ENCODE data around the gene PALD1.

PALD1 gene

DNA sequence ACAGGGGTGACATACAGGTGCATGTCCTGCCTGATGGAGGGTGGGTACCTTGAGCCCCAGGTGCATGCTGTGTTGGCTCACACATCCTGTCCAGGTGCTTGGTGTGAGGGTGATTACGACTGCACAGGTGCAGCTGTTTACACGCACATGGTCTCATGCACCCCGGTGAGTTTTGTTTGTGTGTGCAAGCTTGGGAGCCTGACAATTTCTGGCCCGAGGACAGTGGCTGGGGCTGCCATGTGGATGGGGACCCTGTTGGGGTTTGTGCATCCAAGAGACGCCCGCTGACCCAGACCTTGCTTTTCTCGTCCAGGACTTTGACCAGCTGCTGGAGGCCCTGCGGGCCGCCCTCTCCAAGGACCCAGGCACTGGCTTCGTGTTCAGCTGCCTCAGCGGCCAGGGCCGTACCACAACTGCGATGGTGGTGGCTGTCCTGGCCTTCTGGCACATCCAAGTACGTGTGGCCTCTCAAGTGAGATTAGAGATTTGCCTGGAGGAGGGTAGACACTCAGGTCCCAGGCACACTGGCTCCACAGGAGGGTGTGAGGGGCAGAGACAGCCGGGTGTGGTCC, 62.3 kb downstream of the PALD1 start:
- Mint-ChIP-seq H3K27me3 (peaks cover 10% of the 10 kb centered on the region), H3K36me3 (ENCODE audit: insufficient read depth) (peaks cover 1% of the 10 kb centered on the region), H3K9me3 (no peaks in the 10 kb centered on the region), H3K4me3 (no peak overlapping the region), H3K27ac (ENCODE audit: low read depth) (no peak overlapping the region), H3K4me1 (no peaks in the 10 kb centered on the region)
- DNase-seq (ENCODE audit: low spot score in 2 of 2) (no peak), ATAC-seq (replicated peaks; ENCODE audit: extremely low read depth, poor library complexity, severe bottlenecking) (no peak)

DNA sequence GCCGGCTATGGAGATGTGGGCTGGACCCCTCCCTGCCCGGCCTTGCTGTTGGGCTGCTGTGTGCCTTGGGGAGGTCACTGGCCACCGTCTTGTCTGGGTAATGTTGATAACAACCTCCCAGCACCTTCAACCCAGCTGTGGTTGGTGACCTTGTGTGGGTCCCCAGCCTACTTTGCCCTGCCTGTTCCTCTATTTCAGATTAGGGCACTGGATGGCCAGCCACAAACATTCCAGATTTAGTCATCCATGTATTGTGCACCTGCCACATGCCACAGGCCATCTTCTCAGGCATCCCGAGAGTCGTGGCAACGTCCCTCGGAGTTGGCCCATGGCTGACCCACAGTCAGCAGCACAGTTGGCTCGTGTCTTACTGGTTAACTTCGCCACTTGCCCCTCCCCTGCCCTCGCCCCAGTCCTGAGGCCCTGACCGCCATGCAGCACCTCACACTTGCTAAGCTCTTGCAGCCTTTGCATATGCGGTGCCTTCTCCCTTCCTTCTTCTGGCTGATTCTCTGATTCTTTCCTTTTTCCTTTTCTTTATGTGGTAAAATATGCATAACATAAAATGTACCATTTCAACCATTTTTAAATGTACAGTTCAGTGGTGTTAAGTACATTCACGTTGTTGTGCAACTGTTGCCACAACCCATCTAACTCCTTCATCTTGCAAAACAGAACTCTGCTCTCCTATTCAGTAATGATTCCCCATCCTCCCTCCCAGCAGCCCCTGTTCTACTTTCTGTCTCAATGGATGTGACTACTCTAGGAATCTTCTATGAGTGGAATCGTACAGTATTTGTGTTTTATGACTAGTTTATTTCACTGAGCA, 63.4 kb downstream of the PALD1 start:
- Mint-ChIP-seq H3K27me3 (peaks cover 10% of the 10 kb centered on the region), H3K9me3 (no peaks in the 10 kb centered on the region), H3K4me1 (no peaks in the 10 kb centered on the region), H3K36me3 (ENCODE audit: insufficient read depth) (no peaks in the 10 kb centered on the region), H3K4me3 (no peak overlapping the region), H3K27ac (ENCODE audit: low read depth) (no peak overlapping the region)
- ATAC-seq (replicated peaks; ENCODE audit: extremely low read depth, poor library complexity, severe bottlenecking), result no peak
- no peak for DNase-seq (ENCODE audit: low spot score in 2 of 2)

DNA sequence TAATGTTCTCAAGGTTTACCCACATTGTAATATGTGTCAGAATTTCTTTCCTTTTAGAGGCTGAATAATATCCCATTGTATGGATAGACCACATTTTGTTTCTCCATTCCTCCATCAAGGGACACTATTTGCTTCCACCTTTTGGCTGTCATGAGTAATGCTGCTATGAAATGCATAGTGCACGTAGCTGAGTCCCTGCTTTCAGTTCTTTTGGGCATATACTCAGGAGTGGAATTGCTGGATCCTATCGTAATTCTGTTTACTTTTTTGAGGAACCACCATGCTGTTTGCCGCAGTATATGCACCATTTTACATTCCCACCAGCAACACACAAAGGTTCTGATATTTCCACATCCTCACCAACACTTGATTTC, 64.0 kb downstream of the PALD1 start:
- Mint-ChIP-seq H3K27me3 (peaks cover 10% of the 10 kb centered on the region), H3K4me3 (no peak overlapping the region), H3K36me3 (ENCODE audit: insufficient read depth) (no peaks in the 10 kb centered on the region), H3K4me1 (no peaks in the 10 kb centered on the region), H3K9me3 (no peaks in the 10 kb centered on the region), H3K27ac (ENCODE audit: low read depth) (no peak overlapping the region)
- DNase-seq (ENCODE audit: low spot score in 2 of 2) (no peak), ATAC-seq (replicated peaks; ENCODE audit: extremely low read depth, poor library complexity, severe bottlenecking) (no peak)

GRCh38 chr10:70543911-70544310, 65.3 kb downstream of the PALD1 start:
- no peaks in the 10 kb centered on the region for H3K9me3 Mint-ChIP-seq
- no peaks in the 10 kb centered on the region for H3K4me1 Mint-ChIP-seq
- no peaks in the 10 kb centered on the region for H3K36me3 Mint-ChIP-seq (ENCODE audit: insufficient read depth)
- H3K27ac Mint-ChIP-seq (ENCODE audit: low read depth), result peak overlapping the region; percentile 9
- H3K4me3 Mint-ChIP-seq, result no peak overlapping the region
- DNase-seq (ENCODE audit: low spot score in 2 of 2), result no peak
- peaks cover 10% of the 10 kb centered on the region for H3K27me3 Mint-ChIP-seq
- no peak for ATAC-seq (replicated peaks; ENCODE audit: extremely low read depth, poor library complexity, severe bottlenecking)

- Mint-ChIP-seq H3K4me1 (peaks cover under 1% of the 10 kb centered on the region), H3K9me3 (no peaks in the 10 kb centered on the region), H3K27me3 (peaks cover 10% of the 10 kb centered on the region), H3K27ac (ENCODE audit: low read depth) (peak overlapping the region; percentile 9), H3K36me3 (ENCODE audit: insufficient read depth) (no peaks in the 10 kb centered on the region), H3K4me3 (no peak overlapping the region)
- ATAC-seq (replicated peaks; ENCODE audit: extremely low read depth, poor library complexity, severe bottlenecking) (no peak), DNase-seq (ENCODE audit: low spot score in 2 of 2) (no peak)
Measured at GRCh38 chr10:70544431-70545340, 66.1 kb downstream of the PALD1 start.

- Mint-ChIP-seq H3K4me3 (no peak overlapping the region), H3K9me3 (no peaks in the 10 kb centered on the region), H3K27me3 (peaks cover 10% of the 10 kb centered on the region), H3K4me1 (peaks cover 6% of the 10 kb centered on the region), H3K36me3 (ENCODE audit: insufficient read depth) (no peaks in the 10 kb centered on the region), H3K27ac (ENCODE audit: low read depth) (no peak overlapping the region)
- DNase-seq (ENCODE audit: low spot score in 2 of 2) (no peak), ATAC-seq (replicated peaks; ENCODE audit: extremely low read depth, poor library complexity, severe bottlenecking) (no peak)
Measured at GRCh38 chr10:70546584-70546983, 68.0 kb downstream of the PALD1 start.

- ATAC-seq (replicated peaks; ENCODE audit: extremely low read depth, poor library complexity, severe bottlenecking), result no peak
- H3K36me3 Mint-ChIP-seq (ENCODE audit: insufficient read depth), result no peaks in the 10 kb centered on the region
Measured at GRCh38 chr10:70549351-70549961, 70.9 kb downstream of the PALD1 start.

DNA sequence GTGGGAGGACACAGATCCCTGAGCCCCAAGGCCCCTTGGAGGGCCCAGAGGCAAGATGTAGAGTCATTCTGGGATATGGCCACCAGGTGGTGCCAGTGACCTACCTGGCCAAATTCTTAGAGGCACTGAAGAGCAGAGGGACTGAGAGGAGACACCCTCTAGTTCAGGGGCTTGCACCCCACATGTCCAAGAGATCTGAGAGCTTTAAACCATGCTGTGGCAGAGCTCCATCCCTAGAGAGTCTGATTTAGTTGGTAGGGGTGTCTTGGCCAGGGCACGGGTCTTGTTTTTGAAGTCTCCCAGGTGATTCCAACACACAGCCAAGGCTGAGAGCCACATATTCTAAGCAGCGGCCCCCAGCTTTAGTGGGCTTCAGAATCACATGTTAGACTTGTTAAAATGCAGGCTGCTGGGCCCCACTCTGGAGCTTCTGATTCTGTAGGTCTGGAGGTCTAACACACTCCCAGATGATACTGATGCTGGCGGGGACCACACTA, 71.4 kb downstream of the PALD1 start:
- H3K27ac Mint-ChIP-seq (ENCODE audit: low read depth), result no peak overlapping the region
- peak; percentile 69 to 79 for DNase-seq (ENCODE audit: low spot score in 2 of 2)
- no peaks in the 10 kb centered on the region for H3K36me3 Mint-ChIP-seq (ENCODE audit: insufficient read depth)
- ATAC-seq (replicated peaks; ENCODE audit: extremely low read depth, poor library complexity, severe bottlenecking), result no peak
- peaks cover 6% of the 10 kb centered on the region for H3K4me1 Mint-ChIP-seq
- H3K9me3 Mint-ChIP-seq, result no peaks in the 10 kb centered on the region
- H3K4me3 Mint-ChIP-seq, result no peak overlapping the region
- no peaks in the 10 kb centered on the region for H3K27me3 Mint-ChIP-seq

More at GRCh38 chr10:70549351-70549961, 70.9 kb downstream of the PALD1 start:
- H3K27me3 Mint-ChIP-seq, result peaks cover under 1% of the 10 kb centered on the region
- DNase-seq (ENCODE audit: low spot score in 2 of 2), result no peak
- no peaks in the 10 kb centered on the region for H3K9me3 Mint-ChIP-seq
- no peak overlapping the region for H3K4me3 Mint-ChIP-seq
- no peak overlapping the region for H3K27ac Mint-ChIP-seq (ENCODE audit: low read depth)
- peaks cover 6% of the 10 kb centered on the region for H3K4me1 Mint-ChIP-seq

- no peak overlapping the region for H3K4me3 Mint-ChIP-seq
- no peaks in the 10 kb centered on the region for H3K9me3 Mint-ChIP-seq
- peaks cover 6% of the 10 kb centered on the region for H3K4me1 Mint-ChIP-seq
- no peaks in the 10 kb centered on the region for H3K36me3 Mint-ChIP-seq (ENCODE audit: insufficient read depth)
- ATAC-seq (replicated peaks; ENCODE audit: extremely low read depth, poor library complexity, severe bottlenecking), result no peak
- H3K27me3 Mint-ChIP-seq, result no peaks in the 10 kb centered on the region
- no peak overlapping the region for H3K27ac Mint-ChIP-seq (ENCODE audit: low read depth)
- DNase-seq (ENCODE audit: low spot score in 2 of 2), result no peak
Measured at GRCh38 chr10:70550459-70550858, 71.9 kb downstream of the PALD1 start.

- Mint-ChIP-seq H3K27me3 (no peaks in the 10 kb centered on the region), H3K36me3 (ENCODE audit: insufficient read depth) (no peaks in the 10 kb centered on the region), H3K9me3 (no peaks in the 10 kb centered on the region), H3K4me1 (peaks cover 6% of the 10 kb centered on the region), H3K4me3 (no peak overlapping the region), H3K27ac (ENCODE audit: low read depth) (no peak overlapping the region)
- no peak for DNase-seq (ENCODE audit: low spot score in 2 of 2)
- no peak for ATAC-seq (replicated peaks; ENCODE audit: extremely low read depth, poor library complexity, severe bottlenecking)
Measured at GRCh38 chr10:70551466-70551865, 72.9 kb downstream of the PALD1 start.

DNA sequence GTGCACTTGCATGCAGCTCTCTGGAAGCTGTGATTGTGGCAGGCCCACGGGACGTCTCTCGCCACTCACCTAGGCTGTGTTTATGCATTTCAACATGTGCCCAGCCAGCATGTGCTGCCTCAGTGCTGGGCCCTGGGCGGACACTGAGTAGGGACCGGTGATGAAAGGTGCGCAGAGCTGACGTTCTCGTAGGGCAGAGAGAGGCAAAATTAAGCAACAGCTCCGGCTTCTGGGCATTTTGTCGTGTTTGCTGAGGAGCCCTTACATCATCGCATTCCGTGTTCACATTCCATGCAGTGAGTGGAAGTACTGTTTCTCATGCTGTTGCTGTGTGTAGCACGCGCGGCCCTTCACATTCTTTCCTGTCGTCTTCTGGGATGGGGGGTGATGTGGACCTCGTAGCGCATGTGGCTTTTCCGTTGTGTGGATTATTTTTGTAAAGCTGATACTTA, 73.4 kb downstream of the PALD1 start:
- H3K4me3 Mint-ChIP-seq, result no peak overlapping the region
- no peak for ATAC-seq (replicated peaks; ENCODE audit: extremely low read depth, poor library complexity, severe bottlenecking)
- H3K36me3 Mint-ChIP-seq (ENCODE audit: insufficient read depth), result no peaks in the 10 kb centered on the region
- DNase-seq (ENCODE audit: low spot score in 2 of 2), result no peak
- no peaks in the 10 kb centered on the region for H3K9me3 Mint-ChIP-seq
- peaks cover 6% of the 10 kb centered on the region for H3K4me1 Mint-ChIP-seq
- H3K27me3 Mint-ChIP-seq, result no peaks in the 10 kb centered on the region
- H3K27ac Mint-ChIP-seq (ENCODE audit: low read depth), result no peak overlapping the region

GRCh38 chr10:70552586-70552985, 74.0 kb downstream of the PALD1 start:
- no peaks in the 10 kb centered on the region for H3K9me3 Mint-ChIP-seq

More at GRCh38 chr10:70552586-70552985, 74.0 kb downstream of the PALD1 start:
- DNase-seq (ENCODE audit: low spot score in 2 of 2), result no peak
- Mint-ChIP-seq H3K4me1 (peaks cover 6% of the 10 kb centered on the region), H3K27me3 (no peaks in the 10 kb centered on the region), H3K36me3 (ENCODE audit: insufficient read depth) (no peaks in the 10 kb centered on the region), H3K4me3 (no peak overlapping the region), H3K27ac (ENCODE audit: low read depth) (no peak overlapping the region)
- no peak for ATAC-seq (replicated peaks; ENCODE audit: extremely low read depth, poor library complexity, severe bottlenecking)

Measured in central memory CD8-positive, alpha-beta T cell (primary cell).